GM12878 (cell line): ENCODE results near the gene AQP2. TPM values are rescaled to one million over a fixed set of nuclear protein-coding genes. Genes with fewer than 3 reads are reported as not detected.
A peak's percentile ranks its signal among the peaks of the same experiment; 100 is the strongest.

Experiments
- ATAC-seq: fragments of 200-7000 bp; cut with Tn5 transposase; 3 replicates; pipeline ENCODE4 v1.9.1; 2020; ENCODE audit warnings: mild to moderate bottlenecking, moderate library complexity
- BruUV-seq: library from RNA; stranded (reverse); fragments of 400-500 nt; replicated peaks from 2 replicates; lab custom pipeline; 2021; lab: Mats Ljungman, UMichigan
- CTCF ChIA-PET: fragments of 300-600 bp; sonication (Branson Sonifier 250); formaldehyde crosslinking; extraction: SDS; loops from one replicate; lab custom pipeline; 2021; ENCODE audit warnings: inconsistent platforms; lab: Yijun Ruan, JAX
- POLR2A ChIA-PET: fragments of 350-600 bp; formaldehyde crosslinking; extraction: SDS; loops from one replicate; lab custom pipeline; 2021; ENCODE audit warnings: inconsistent platforms; lab: Charles Lee
- RAD21 ChIA-PET: fragments of 300-600 bp; sonication (Branson Sonifier 250); formaldehyde crosslinking; loops from one replicate; lab custom pipeline; 2023; ENCODE audit warnings: antibody characterized with exemption; ENCODE audit not compliant: unreplicated experiment; lab: Charles Lee
- SMC1A ChIA-PET: fragments of 300-600 bp; sonication (Branson Sonifier 250); formaldehyde crosslinking; loops from one replicate; lab custom pipeline; 2023; ENCODE audit not compliant: unreplicated experiment, uncharacterized antibody; lab: Charles Lee
- DNase-seq: peaks from one replicate; pipeline ENCODE4 v3.0.0-alpha.2; 2011; ENCODE audit warnings: low read depth, low spot score
- FAIRE-seq: peaks from 3 replicates; lab custom pipeline; 2011; peaks lifted over from hg19 to GRCh38; lab: Jason Lieb, UNC
- H2AFZ ChIP-seq: 2 replicates; pipeline ENCODE4 v1.6.0; 2011; ENCODE audit warnings: low read depth, low read length, control low read depth; ENCODE audit not compliant: control insufficient read depth
- H3K27ac ChIP-seq: 2 replicates; pipeline ENCODE4 v1.5.1; 2011; ENCODE audit warnings: control low read depth; ENCODE audit not compliant: control insufficient read depth, insufficient read depth
- H3K27me3 ChIP-seq, 2 experiments: replicated peaks in 1 of 2; 2 replicates each; pipeline versions ENCODE4 v1.6.0 to v1.6.1; 2011; ENCODE audit warnings: low read length in 1 of 2; ENCODE audit not compliant: control insufficient read depth in 2 of 2, insufficient read depth in 2 of 2
- H3K36me3 ChIP-seq, 2 experiments: 2 replicates each; pipeline ENCODE4 v1.5.1; 2011; ENCODE audit warnings: low read length in 1 of 2; ENCODE audit not compliant: control insufficient read depth in 2 of 2, insufficient read depth in 2 of 2
- H3K4me1 ChIP-seq: 2 replicates; pipeline ENCODE4 v1.6.1; 2011; ENCODE audit warnings: mild to moderate bottlenecking, low read length, moderate library complexity, mixed read lengths; ENCODE audit not compliant: control insufficient read depth, insufficient read depth
- H3K4me2 ChIP-seq: 2 replicates; pipeline ENCODE4 v1.6.0; 2011; ENCODE audit warnings: control low read depth; ENCODE audit not compliant: control insufficient read depth, insufficient read depth
- H3K4me3 ChIP-seq: fragments of 200-600 bp; sonication (generic); 2 replicates; pipeline ENCODE4 v1.5.1; 2016
- H3K79me2 ChIP-seq: 2 replicates; pipeline ENCODE4 v1.6.0; 2011; ENCODE audit warnings: low read length; ENCODE audit not compliant: control insufficient read depth, insufficient read depth
- H3K9ac ChIP-seq: 2 replicates; pipeline ENCODE4 v1.8.0; 2011; ENCODE audit warnings: low read length, control low read depth, mixed read lengths; ENCODE audit not compliant: control insufficient read depth, insufficient read depth
- H3K9me3 ChIP-seq: replicated peaks from 3 replicates; pipeline ENCODE4 v1.5.1; 2011; ENCODE audit warnings: mild to moderate bottlenecking, low read length; ENCODE audit not compliant: control insufficient read depth, insufficient read depth
- H4K20me1 ChIP-seq: 2 replicates; pipeline ENCODE4 v1.6.0; 2011; ENCODE audit not compliant: control insufficient read depth, insufficient read depth
- ESRRA ChIP-seq: IDR thresholded peaks from 2 replicates; pipeline ENCODE4 v1.6.1; 2012; ENCODE audit warnings: mild to moderate bottlenecking, low read length, improper control_type of control experiment
- EZH2 ChIP-seq: IDR thresholded peaks from 2 replicates; pipeline ENCODE4 v1.6.1; 2012; ENCODE audit warnings: low read depth, mild to moderate bottlenecking, control low read depth, inconsistent platforms, low read length, borderline replicate concordance; ENCODE audit not compliant: control insufficient read depth
- IRF4 ChIP-seq: IDR thresholded peaks from 2 replicates; pipeline ENCODE4 v1.6.1; 2011; ENCODE audit warnings: low read depth, low read length
- MTA3 ChIP-seq: IDR thresholded peaks from 2 replicates; pipeline ENCODE4 v1.6.1; 2012; ENCODE audit warnings: low read length, inconsistent platforms, borderline replicate concordance
- WGBS: methylation state at CpG from one replicate; pipeline ENCODE4 v1.1.6; 2016; ENCODE audit warnings: low lambda C conversion rate; ENCODE audit not compliant: insufficient replicate concordance, insufficient coverage; ENCODE audit errors: missing lambda C conversion rate; 5-methylcytosine and 5-hydroxymethylcytosine counted together
- in situ Hi-C: fragments of 300-500 bp; cut with MboI; formaldehyde crosslinking; loops from 9 replicates; pipeline ENCODE4 v1.14.3; 2018; ENCODE audit warnings: mixed read lengths
- intact Hi-C: fragments of 100-400 bp; cut with micrococcal nuclease; formaldehyde crosslinking; loops from one replicate; pipeline ENCODE4 v1.14.2; 2022; ENCODE audit not compliant: unreplicated experiment
- polyA plus RNA-seq, 11 experiments: library from polyadenylated mRNA; depleted of rRNA in 4 of 11; unstranded in 6 of 11; stranded (reverse) in 5 of 11; fragments of >200 nt; fragmentation: Nextera tagmentation in 4 of 11; fragmentation: Illumina TruSeq in 1 of 11; extraction: Ambion mirVana in 4 of 11; extraction: Trizol in 1 of 11; gene quantifications; 1 replicate in 1 of 11; 2 replicates in 10 of 11; pipeline versions ENCODE4 v1.2.1 to v1.2.3, GENCODE V29; 2011 to 2016; ENCODE audit warnings: inconsistent platforms in 2 of 11, missing spikeins in 2 of 11, low read depth in 1 of 11
- total RNA-seq, 4 experiments: library from RNA; depleted of rRNA in 3 of 4; stranded (reverse); fragments of >200 nt in 3 of 4; fragmentation: Illumina TruSeq in 1 of 4; extraction: Trizol in 1 of 4; gene quantifications; 2 replicates each; pipeline versions ENCODE4 v1.2.1 to v1.2.3, GENCODE V29; 2013 to 2021
- TF ChIP-seq, protein P1 (sequence below): fragments of 150-350 bp; IDR thresholded peaks from 2 replicates; pipeline ENCODE4 v1.6.1; 2016; ENCODE audit warnings: low read depth, low read length

AQP2 gene
- total and polyA plus RNA-seq, 10 of the 15 experiments (the other 5 are each of a cell fraction or from before 2014, with no cell fraction given), result not detected

GRCh38 chr12:49960474-49961110, 10.1 kb downstream of the AQP2 start:
- Histone ChIP-seq H4K20me1 (no peaks in the 10 kb centered on the region), H3K9me3 (no peaks in the 10 kb centered on the region; the same call in 1 of the 3 replicates), H3K4me2 (no peak overlapping the region), H3K27ac (no peak overlapping the region), H3K27me3 (peaks cover 6 to 33% of the 10 kb centered on the region in 2 experiments), H3K9ac (no peak overlapping the region), H3K36me3 (no peaks in the 10 kb centered on the region), H3K4me3 (no peak overlapping the region), H3K79me2 (no peaks in the 10 kb centered on the region), H3K4me1 (no peaks in the 10 kb centered on the region), H2AFZ (no peak overlapping the region)
- FAIRE-seq (no peak), ATAC-seq (no peak), DNase-seq (no peak)
- TF ChIP-seq EZH2, result 0 out of 2 replicates have a peak, but pooled peaks have one; percentile 4
- no peak for TF ChIP-seq ESRRA
- TF ChIP-seq, protein P1, sequence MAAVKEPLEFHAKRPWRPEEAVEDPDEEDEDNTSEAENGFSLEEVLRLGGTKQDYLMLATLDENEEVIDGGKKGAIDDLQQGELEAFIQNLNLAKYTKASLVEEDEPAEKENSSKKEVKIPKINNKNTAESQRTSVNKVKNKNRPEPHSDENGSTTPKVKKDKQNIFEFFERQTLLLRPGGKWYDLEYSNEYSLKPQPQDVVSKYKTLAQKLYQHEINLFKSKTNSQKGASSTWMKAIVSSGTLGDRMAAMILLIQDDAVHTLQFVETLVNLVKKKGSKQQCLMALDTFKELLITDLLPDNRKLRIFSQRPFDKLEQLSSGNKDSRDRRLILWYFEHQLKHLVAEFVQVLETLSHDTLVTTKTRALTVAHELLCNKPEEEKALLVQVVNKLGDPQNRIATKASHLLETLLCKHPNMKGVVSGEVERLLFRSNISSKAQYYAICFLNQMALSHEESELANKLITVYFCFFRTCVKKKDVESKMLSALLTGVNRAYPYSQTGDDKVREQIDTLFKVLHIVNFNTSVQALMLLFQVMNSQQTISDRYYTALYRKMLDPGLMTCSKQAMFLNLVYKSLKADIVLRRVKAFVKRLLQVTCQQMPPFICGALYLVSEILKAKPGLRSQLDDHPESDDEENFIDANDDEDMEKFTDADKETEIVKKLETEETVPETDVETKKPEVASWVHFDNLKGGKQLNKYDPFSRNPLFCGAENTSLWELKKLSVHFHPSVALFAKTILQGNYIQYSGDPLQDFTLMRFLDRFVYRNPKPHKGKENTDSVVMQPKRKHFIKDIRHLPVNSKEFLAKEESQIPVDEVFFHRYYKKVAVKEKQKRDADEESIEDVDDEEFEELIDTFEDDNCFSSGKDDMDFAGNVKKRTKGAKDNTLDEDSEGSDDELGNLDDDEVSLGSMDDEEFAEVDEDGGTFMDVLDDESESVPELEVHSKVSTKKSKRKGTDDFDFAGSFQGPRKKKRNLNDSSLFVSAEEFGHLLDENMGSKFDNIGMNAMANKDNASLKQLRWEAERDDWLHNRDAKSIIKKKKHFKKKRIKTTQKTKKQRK, result no peak
- TF ChIP-seq IRF4, result no peak
- TF ChIP-seq MTA3, result no peak
- intact Hi-C loops (no loop called here), in situ Hi-C loops (no loop called here)
- WGBS, result 17% methylated on average over 13 of the region's 13 CpGs
- no TSS peak for BruUV-seq
- ChIA-PET RAD21 (no interaction called here), SMC1A (no interaction called here), CTCF (interaction anchor here (0.8 to 3.0 kb wide), 3 partner anchors 8 to 93 kb away, joined by 3 to 9 read pairs (median 3); no protein-coding TSS in a partner anchor), POLR2A (no interaction called here)
